ENCODE data around the gene NOVA1.

NOVA1 gene

DNA sequence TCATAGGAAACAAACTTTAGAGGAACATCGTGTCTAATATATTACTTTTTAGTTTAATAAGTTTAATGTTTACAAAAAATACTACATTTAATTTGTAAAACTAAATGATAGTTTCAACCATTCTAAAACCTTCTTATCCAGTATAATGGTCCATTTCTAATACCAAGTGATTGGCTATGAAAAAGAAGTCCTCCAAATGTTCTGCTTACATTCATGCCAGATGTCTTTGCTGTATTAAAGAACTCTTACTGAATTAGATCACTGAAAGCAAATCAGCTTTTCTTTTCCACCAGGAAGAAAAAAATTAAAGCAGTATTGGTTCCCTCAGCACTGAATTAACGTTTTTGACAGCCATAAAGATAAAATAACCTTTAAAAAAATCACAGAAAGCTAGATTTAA, 3.7 kb downstream of the NOVA1 start:
- DNase-seq (ENCODE audit: low spot score): no peak

DNA sequence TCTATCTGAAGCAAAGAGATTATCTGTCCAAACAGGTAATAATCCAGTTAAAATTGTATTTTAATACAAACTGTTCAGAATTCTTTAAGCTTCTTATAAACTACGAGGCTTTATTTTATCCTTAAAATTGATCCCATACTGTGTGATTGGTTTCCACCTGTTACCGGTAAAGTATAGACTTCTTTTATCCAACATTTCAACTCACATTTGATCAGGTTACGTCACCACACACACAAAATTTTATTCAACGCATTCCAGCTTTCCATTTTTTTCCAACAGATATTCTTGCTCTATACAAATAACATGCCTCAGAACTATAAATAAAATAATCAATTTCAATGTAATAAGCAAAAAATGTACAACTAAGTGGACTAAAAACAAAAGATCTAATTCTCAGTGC, 4.5 kb downstream of the NOVA1 start:
- no peak for DNase-seq (ENCODE audit: low spot score)

- DNase-seq (ENCODE audit: low spot score): no peak
Observed at GRCh38 chr14:26589925-26590324, 7.9 kb downstream of the NOVA1 start.

DNA sequence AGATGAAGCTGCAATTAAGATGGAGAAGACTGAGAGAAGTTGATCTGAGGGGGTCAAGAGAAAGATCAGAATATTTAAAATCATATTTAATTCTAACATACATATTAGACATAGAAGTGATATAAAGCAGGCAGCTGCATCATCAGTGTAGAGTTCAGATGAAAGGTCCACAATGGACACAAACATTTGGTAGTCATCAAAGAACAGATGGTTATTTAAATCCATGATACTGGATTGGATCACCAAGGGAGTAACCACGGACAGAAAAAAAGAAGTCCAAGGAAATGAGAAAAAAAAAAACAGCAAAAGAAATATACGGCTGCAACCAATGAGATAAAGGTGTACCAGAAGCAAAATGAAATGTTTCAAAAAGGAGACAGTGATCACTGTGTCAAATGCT, 20.1 kb downstream of the NOVA1 start:
- DNase-seq (ENCODE audit: low spot score): no peak

DNA sequence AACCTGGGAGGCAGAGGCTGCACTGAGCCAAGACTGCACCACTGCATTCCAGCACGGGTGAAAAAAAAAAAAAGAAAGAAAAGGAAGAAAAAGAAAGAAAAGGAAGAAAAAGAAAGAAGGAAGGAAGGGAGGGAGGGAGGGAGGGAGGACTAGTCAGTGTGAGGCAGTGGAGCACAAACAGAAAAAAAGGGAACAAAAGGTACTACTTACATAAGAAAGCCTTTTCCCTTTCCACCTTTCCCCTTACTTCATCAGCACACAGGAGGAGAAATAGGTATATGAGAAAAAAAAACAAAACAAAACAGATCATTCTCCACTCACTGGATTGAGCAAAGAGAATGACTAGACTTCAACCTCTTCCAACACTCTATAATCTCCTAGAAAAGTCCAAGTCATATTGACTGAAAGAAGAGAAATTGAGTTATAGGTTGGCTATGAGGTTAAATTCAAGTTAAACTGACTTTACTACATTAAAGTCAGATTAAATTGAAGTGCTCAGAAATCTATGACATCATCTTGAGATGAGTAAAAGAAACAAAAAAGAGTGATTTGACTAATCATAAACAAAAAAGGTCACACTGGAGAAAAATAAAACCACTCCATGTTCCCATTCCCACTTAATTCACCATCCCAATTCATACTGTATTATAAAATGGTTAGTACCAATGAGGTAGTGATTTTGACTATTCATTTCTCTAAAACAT, 43.6 kb downstream of the NOVA1 start:
- no peak for DNase-seq (ENCODE audit: low spot score)

GRCh38 chr14:26549571-26549970, 48.3 kb downstream of the NOVA1 start:
- no peak for DNase-seq (ENCODE audit: low spot score)

GRCh38 chr14:26548406-26548805, 49.4 kb downstream of the NOVA1 start:
- DNase-seq (ENCODE audit: low spot score): no peak

GRCh38 chr14:26538176-26538575, 59.7 kb downstream of the NOVA1 start:
- DNase-seq (ENCODE audit: low spot score): no peak

- no peak for DNase-seq (ENCODE audit: low spot score)
Observed at GRCh38 chr14:26531894-26532293, 65.9 kb downstream of the NOVA1 start.

GRCh38 chr14:26528415-26529182, 69.2 kb downstream of the NOVA1 start:
- peak; percentile 7 for DNase-seq (ENCODE audit: low spot score)

GRCh38 chr14:26527095-26527494, 70.7 kb downstream of the NOVA1 start:
- no peak for DNase-seq (ENCODE audit: low spot score)

DNA sequence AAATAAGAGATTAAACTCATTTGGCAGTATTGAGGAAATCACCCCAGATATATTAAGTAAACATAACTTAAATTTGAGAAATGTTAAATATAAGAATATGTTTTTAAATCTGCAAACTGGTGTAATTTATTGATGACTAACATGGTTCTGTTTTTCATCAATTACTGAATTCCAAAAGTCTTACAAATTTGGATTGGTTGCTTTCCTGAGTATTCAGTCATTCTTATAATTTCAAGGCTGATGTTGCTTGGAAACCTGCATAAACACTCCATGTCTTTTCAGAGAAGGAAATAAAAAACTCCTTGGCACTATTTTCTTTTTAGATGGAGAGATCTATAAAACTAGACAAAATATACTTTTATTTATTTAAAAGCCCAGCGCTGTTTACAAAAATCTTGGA, 71.7 kb downstream of the NOVA1 start:
- no peak for DNase-seq (ENCODE audit: low spot score)

GRCh38 chr14:26525085-26525484, 72.7 kb downstream of the NOVA1 start:
- no peak for DNase-seq (ENCODE audit: low spot score)

DNA sequence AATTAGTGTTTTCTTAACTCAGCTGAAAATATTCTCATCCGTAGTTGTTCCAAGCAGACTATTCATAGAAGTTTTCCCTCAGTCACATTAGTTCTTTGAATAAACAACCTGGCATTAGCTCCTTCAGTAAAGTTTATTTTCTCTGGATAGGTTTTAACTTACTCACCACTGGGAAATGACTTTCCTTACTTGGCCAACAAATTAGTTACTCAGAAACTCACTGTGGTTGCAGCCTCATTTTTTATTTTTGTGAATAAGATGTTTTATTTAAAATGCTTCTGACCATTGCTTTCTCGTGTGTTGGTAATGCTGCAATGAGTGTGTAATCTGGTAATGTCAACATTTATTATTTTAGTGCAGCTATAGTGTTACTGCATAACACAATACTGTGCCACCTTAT, 74.9 kb downstream of the NOVA1 start:
- no peak for DNase-seq (ENCODE audit: low spot score)

- no peak for DNase-seq (ENCODE audit: low spot score)
Observed at GRCh38 chr14:26517771-26518170, 80.1 kb downstream of the NOVA1 start.

- no peak for DNase-seq (ENCODE audit: low spot score)
Observed at GRCh38 chr14:26500028-26500427, 97.8 kb downstream of the NOVA1 start.

DNA sequence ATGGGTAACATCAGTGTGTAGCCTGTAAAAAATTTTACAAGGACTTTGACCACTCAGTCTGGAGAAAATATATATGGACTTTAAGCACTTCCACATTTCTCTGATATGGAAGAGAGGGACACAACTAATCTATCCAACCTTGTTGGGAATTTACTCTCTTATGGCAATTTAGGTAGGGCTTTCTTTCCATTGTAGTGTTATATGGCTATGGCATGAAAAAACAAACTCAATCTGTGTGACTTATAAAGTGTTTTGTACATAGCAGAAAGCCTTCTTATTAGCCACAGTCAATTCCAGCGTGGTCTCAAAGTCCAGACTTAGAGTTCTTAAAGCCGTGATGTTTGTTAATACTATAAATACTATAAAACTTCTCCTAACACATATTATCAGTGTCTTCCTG, 98.3 kb downstream of the NOVA1 start:
- DNase-seq (ENCODE audit: low spot score): no peak

GRCh38 chr14:26486922-26487321, 110.9 kb downstream of the NOVA1 start:
- no peak for DNase-seq (ENCODE audit: low spot score)

DNA sequence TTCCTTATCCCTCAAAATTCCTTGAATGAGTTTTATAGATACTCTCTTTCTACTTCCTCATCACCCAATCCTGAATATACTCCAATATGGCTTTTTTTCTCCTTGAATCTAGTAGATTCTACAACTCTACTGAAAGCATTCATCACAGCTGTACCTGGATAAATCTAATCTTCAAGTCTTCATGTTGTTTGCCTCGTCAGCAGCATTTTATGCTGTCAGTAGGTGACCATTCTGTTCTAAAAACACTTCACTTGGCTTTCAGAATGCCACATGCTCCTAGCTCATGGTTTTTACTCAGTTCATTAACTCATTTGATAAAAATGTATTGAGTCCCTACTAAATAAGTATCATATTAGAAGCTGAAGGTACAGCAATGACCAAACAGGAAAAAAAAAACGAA, 113.3 kb downstream of the NOVA1 start:
- DNase-seq (ENCODE audit: low spot score): no peak

DNA sequence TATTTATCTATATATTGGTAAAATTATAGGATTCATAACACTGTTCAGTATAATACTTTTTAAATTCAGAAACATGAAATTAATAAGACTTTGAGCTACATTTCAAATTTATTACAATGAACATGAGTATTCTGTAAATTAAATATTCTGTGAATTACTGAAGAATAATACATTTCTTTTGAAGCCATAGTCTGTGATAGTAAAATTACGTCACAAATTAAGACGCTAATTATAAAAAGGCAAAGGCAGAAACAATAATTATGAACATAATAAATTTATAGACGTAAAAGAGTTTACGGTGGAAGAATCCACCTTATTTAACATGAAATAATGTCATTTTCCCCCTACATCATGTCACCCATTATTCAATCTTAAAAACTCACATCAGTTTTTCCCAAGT, 118.9 kb downstream of the NOVA1 start:
- no peak for DNase-seq (ENCODE audit: low spot score)

GRCh38 chr14:26466862-26467261, 131.0 kb downstream of the NOVA1 start:
- DNase-seq (ENCODE audit: low spot score): no peak

- no peak for DNase-seq (ENCODE audit: low spot score)
Observed at GRCh38 chr14:26463136-26463535, 134.7 kb downstream of the NOVA1 start.

GRCh38 chr14:26454105-26454504, 143.7 kb downstream of the NOVA1 start:
- no peak for DNase-seq (ENCODE audit: low spot score)

Measured in globus pallidus (tissue), 1 donor.